GM18517 (cell line): Measurements from ENCODE around the gene SYTL3.
"Not testable (repeated sequence)": the region's sequence is repeated elsewhere in the genome, so short reads cannot be mapped to it uniquely, and the experiment has no call there.

ENCODE experiments used
- ATAC-seq: cut with Tn5 transposase; IDR thresholded peaks from one replicate; pipeline ENCODE4 v1.9.1; 2021; ENCODE audit warnings: mild to moderate bottlenecking, moderate library complexity; ENCODE audit not compliant: unreplicated experiment

Gene SYTL3

DNA sequence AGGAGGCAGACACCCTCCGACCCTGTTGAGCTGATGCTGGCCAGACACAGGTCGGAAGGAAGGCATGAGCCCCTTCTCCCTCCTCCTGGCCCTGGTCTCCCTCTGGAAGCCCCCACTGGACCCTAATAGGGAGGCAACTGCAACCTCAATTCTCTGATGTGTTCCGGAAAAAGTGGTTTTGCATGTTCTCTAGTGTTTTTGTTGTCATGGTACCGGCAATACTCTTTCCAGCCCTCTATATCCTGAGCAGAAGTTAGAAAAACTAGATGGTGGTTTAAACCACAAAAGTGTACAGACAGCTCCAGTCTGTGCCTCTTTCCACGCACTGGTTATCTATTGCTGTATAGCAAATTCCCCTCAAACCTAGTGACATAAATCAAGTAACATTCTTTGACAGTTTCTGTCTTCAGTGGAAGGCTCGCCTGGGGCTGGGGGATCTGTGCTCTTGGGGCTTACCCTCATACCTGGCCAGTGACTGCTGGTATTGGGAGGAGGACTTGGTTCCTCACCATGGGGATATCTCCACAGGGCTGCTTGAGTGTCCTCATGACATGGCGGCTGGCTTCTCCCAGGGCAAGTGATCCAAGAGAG lies 37.0 kb downstream of the SYTL3 start:
- peak; percentile 56 for ATAC-seq

DNA sequence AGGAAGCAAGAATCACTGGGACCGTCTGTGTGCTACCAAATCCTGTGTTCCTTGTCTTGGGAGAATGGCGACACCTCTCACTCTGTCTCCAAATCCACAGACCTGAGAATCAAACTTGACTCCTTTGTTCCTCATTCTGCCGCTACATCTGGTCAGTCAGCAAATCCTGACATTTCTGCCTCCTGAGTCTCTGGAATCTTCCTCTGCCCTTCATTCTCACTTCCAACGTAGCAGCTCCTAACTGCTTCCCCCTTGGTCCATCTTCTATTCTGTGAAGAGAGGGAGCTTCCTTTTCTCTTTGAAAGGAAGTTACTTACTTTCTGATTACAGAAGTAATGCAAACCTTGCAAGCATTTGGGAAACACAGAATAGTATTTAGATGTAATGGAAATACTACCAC lies 37.7 kb downstream of the SYTL3 start:
- ATAC-seq = no peak

DNA sequence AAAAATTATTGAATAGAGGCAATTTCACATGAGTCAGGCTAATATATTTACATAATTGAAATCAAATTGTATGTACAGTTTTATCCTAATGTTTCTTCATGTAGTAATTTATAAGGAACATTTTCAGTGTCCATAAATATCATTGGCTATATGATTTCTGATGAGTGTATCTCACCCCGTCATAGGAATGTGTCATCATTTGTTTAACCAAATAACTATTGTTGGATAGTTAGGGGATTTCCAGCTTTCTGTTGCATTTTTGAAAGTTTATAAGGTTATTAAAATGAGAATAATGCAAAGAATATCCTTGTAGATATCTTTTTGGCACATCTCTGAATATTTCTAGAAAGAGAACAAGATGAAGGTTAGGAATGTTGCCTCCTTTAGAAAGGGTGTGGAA lies 39.0 kb downstream of the SYTL3 start:
- no peak for ATAC-seq

DNA sequence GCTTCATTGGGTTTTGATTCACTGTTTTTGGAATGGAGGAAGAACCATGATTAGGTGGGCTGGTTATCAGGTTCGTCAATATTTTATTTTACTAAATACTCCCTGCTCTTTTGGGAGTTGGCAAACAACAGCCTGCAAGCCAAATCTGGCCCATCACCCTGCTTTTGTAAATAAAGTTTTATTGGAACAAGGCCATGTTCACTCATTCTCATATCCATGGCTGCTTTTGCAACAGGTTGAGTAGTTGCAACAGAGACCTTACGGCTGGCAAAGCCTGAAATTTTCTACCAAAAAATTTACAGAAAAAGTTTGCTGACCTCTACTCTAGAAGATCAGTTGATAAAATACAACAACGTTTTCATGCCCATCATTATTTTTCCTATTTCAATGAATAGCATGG lies 45.1 kb downstream of the SYTL3 start:
- ATAC-seq = no peak

DNA sequence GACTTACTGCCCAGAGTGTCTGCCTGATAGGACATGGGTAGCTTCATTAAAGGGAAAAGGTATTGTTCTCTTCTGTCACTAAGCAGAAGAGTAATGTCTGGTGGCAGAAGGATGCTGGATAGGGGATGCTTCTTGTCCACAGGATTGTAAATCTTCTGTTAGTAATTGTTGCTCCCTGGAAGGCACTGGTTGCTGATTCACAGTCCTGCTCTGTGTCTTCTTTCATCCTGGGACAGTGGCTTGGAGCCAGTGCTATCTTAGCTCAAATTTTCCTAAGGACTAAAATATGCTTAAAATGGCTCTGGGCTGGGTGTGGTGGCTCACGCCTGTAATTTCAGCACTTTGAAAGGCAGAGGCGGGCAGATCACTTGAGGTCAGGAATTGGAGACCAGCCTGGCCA lies 48.0 kb downstream of the SYTL3 start:
- ATAC-seq = no peak

DNA sequence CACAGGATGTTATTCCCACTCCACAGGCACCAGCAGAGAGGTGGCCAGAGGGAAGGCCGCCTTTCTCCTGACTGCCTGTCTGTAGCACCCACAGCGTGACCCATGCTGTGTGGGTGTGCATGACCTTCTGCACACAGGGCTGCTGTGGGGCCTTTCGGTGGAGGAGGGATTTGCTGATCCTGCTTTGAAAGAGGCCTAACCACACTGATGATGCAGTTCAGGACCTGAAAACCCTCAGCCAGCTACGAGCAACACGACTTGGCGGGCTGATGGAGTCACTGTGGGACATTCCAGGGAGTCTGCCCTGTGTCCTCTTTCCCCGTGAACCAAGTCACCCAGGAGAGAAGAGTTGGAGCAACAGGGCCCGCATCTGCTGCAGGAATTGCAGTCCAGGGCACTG lies 49.1 kb downstream of the SYTL3 start:
- no peak for ATAC-seq

DNA sequence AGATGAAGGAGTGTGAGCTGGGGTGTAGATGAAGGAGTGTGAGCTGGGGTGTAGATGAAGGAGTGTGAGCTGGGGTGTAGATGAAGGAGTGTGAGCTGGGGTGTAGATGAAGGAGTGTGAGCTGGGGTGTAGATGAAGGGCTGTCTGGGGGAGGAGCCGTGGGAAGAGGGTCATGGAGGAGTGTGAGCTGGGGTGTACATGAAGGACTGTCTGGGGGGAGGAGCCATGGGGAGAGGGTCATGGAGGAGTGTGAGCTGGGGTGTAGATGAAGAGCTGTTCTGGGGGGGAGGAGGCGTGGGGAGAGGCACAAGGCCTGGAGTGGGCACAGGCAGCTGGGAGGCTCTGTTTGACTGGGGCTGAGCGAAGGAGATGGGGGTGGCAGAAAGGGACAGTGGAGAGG lies 51.4 kb downstream of the SYTL3 start:
- ATAC-seq = not testable (repeated sequence)

DNA sequence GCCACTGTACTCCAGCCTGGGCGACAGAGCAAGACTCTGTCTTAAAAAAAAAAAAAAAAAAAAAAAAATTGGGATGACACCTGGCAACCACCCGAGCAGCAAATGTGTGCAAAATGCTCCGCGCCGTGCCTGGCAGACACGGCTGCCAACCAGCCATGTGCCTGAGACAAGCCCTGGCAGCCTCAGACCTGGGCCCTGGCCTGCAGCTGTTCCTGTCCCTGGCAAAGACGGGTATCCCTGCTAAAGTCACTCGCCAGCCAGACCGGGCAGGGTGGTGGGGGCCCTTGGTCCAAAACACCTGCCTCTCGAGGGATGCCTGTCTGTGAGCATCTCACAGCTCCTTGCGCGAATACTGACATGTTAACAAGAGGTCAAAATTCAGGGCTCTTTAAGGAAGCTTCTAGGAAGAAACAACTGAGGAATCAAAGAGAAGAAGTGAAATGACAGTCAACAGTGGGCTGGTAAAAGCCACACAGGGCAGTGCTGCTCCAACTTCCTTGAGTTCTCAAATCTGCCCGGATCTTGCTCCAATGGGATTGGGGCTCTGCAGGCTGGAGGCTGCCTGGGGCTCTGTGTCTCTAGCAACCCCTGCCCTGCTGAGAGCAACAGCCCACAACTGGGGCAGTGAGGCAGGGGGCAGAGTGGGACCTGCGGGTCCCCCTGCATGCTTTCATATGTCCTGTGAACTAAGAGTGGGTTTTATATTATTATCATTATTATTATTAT lies 53.4 kb downstream of the SYTL3 start:
- ATAC-seq = no peak

DNA sequence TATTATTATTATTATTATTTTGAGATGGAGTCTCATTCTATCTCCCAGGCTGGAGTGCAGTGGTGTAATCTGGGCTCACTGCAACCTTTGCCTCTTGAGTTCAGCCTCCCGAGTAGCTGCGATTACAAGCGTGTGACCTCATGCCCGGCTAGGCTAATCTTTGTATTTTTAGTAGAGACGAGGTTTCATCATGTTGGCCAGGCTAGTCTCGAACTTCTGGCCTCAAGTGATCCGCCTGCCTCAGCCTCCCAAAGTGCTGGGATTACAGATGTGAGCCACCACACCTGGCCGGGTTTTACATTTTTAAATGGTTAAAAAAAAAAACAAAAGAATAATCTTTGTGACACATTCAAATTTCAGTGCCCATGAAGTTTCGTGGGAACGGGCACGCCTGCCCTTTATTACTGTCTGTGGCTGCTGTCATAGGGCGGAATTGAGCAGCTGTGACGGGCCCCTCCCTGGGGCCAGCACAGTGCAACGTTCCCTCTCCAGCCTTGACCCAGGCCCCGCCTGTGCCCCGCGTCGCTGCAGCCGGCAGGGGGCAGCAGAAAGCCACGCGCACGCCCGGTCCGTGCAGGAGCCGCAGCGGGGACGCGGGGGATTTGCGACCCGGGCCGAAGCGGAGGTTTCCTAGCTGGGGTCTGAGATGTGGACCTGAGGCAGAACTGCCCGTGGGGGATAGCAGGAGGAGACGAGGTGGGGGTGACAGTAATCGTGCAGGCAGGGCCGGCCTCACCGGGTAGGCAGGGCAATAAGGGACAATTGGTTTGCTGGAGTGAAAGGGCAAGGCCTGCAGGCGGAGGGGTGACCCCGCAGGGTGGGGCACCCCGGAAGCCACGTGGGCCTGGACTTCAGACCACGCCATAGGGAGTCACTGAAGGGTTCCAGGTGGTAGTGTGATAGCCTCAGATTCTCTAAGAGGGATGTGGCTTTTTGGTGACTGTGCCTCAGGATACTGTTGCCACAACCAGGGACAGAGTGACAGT lies 54.3 kb downstream of the SYTL3 start:
- peak; percentile 94 for ATAC-seq

DNA sequence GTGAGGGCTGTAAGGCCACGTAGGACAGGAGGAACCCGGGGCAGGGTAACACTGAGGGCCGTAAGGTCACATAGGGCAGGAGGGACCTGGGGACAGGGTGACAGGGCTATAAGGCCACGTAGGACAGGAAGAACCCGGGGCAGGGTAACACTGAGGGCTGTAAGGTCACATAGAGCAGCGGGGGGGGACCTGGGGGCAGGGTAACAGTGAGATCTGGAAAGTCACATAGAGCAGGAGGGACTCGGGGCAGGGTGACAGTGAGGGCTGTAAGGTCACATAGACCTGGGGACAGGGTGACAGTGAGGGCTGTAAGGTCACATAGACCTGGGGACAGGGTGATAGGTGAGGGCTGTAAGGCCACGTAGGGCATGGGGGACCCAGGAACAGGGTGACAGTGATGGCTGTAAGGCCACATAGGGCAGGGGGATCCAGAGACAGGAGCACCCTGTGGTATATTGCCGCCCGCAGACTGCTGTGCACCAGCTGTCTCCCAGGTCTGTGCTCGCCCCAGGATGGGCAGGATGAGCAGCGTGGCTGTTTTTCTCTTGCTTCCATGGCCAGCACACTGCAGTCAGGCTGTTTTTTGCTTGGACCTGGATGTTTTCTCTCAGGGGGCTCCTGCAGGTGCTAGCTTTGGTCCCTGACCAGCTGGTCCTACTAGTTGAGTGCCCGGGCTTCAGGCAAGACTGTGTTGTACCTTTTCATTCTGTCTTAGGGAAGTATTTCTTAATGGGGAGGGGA lies 55.7 kb downstream of the SYTL3 start:
- no peak for ATAC-seq

DNA sequence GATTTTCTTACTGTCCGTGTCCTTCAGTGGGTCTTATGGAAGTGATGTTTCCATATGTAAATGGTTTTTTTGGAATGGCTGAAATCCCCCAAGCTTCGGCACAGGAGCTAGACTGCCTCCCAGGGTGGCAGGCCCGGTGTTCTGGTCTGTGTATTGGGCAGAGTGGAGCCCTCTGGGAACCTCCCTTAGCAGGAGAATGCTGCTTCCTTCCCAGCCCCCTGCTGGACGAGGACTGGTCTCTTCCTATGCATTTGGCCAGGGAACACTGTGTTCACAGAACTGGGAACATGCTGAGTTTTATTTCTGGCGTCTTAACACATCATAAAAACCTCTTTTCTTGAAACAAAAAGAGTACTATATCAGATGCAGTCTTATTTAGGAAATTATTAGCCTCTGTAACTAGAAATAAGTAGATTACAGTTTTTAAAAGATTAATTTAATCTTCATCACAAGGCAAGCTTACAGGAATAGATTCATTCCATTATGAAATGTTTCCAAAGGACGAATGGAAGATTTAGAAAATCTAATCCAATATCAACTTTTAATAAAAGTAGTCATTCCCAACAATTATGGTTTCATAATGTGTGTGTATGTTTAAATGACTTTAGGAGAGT lies 56.6 kb downstream of the SYTL3 start:
- ATAC-seq = no peak

DNA sequence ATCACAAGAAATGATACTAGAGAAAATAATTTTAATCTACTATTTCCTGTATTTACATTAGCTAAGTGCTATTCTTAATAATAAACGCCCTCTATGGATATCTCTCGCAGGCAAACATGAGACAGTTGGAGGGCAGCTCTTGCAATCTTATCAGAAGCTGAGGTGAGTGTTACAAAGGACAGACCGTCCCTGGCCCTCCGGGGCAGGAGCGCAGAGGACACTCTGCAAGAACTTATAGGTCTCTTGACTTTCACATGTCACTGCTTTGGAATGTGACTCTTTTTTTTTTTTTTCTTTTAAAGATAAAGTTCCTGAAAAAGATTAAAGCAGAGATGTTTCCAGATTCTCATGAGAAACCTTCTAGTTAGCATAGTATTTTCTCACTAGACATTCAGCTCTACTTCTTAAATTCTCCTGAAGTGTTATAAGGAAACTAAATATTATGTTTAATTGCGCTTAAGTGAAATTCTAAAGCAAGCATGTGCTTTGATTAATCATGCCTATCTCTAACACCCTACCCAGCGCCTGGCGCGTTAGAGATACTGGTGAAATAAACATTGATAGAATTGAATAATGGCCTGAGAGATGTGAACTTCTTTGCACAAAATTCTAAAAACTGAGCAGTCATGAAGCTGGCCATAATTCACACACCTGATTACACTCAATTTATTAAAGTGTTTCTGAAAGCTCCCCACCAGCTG lies 57.4 kb downstream of the SYTL3 start:
- no peak for ATAC-seq

DNA sequence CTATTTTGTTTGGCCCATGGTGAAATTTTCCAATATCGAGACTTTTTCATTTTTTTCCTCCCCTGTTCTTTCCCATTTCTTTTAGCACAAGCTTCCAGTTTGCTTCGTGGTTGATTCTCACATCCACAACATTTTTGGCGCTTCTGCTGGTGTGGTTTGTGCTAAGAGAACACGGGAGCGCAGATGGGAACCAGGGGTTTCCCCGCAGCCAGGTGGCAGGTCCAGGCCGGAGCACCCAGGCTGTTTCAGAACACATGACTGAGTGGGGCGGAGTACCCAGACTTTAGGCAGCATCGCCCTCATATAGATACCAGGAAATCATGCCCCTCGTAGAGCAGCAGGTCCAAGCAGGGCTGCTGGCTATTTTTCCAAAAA lies 58.0 kb downstream of the SYTL3 start:
- no peak for ATAC-seq

DNA sequence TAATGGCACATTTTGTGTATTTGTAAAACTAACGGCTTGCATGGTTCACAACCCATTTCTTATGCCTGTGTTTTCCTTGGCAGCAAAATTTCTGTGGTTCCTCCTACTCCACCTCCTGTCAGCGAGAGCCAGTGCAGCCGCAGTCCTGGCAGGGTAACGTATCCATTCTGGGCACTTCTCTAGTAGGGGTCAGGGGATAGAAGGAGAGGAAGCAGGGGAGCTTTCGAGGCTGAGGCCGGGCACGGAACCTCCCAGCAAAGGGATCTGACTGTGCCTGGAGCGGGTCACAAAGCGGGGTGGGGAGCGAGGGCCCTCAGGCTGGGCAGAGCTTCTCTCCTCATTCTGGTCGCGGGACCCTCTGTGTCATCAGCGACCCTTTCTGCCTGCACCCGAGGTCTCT lies 58.4 kb downstream of the SYTL3 start:
- no peak for ATAC-seq

DNA sequence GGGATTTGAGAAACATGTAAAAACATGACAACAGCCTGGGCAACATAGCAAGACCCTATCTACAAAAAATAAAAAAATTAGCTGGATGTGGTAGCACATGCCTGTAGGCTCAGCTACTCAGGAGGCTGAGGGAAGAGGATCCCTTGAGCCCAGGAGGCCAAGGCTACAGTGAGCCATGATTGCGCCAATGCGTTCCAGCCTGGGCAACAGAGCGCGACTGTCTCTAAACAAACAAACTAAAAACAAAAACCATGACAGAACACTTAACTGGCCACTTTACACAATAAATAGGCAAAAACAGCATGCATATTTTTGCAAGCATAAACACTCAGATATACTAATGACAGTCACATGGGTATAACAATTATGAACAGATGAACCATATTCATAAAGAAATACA lies 60.0 kb downstream of the SYTL3 start:
- ATAC-seq = no peak

DNA sequence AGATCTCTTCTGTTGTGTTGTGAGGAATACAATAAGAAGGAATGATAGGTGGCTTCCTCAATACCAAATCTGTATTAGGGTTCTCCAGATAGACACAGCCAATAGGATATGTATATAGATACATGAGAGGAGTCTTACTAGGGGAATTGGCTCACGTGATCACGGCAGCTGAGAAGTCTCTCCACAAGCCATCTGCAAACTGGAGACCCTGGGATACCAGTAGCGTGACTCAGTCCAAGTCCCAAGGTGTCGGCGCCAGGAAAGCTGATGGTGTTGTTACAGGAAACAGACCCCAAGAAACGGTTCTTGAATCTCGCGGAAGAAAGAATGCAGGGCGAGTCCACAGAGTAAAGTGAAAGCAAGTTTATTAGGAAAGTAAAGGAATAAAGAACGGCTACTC lies 61.4 kb downstream of the SYTL3 start:
- ATAC-seq = no peak

DNA sequence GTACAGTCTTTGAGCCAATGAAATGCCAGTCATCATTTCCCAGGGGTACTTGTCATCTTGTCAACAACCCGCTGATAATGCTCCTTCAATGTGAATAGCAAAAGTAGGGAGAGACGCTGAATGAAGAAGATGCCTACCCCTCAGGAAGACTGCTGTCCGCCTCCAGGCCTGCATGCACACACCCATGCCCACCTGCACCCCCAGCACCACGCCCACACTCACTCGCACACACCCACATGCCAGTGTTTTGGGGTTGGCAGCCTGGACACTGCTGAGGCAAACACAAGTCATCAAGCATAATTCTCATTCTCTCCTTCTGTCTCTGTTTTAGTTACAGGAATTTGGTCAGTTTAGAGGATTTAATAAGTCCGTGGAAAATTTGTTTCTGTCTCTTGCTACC lies 63.6 kb downstream of the SYTL3 start:
- no peak for ATAC-seq

DNA sequence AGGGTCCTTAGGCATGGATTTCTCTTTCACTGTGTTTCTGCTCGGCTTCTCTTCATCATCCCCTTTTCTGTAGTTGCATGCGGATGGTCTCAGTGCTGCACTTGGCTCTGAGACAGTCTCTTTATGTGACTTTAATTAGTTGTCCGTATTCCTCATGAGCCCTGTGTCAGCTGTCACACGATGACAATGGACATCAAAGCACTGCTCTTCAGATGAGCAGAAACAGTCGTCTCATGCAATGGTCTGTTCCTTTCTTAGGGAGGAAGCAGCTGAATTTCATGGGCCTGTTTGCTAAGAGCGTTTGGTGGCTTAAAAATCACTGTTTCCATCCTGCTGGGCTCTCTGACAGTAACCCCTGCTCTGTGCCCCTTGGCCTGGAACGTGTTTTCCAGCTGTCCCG lies 64.9 kb downstream of the SYTL3 start:
- ATAC-seq = no peak

DNA sequence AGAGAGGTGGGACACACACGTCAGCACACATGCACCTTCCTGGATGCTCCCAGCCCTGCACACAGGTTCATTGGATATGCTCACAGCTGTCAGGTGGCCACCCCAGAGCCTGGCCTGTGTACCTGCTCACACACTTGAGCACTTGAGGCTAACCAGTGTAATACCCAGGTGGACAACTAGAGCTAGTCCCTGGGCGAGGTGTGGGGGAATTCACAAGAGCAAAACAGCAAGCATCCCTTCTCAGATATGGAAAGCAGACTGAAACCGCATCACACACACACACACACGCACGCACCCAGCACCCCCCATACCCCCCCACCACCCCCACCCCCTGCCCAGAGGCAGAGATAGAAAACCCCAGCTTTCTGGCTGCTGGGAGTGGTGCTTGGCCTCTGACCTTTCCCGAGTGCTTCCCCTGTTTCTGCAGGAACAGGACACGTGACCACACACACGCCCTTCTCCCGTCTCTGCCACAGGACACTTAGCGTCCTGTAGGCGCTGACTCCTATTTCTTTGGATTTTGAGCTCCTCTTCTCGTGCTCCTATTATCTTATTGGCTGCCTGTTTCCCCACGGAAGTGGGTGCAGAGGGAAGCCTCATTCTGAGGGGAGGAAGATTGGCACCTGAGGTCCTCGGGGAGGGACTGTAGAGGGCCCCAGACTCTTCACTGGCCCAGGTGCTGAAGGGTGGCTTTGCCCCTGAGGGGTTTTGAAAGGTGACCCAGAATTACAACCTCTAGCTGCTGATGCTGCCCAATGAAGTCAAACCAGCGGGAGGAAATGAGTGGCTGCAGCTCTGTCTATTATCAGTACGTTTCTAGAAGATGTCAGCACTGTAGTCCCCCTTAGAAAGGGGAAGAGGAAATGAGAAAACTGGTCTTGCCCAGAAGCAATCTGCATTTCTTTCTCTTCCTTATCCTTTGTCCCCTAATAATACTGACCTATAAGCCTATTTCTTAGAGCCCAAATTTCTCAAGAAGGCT lies 65.8 kb downstream of the SYTL3 start:
- peak; percentile 62 for ATAC-seq
